RKO (cell line): ENCODE measurements around the gene GABRB1.

Experiments used
- DNase-seq: peaks from one replicate; pipeline ENCODE4 v3.0.0-alpha.2; 2016; ENCODE audit warnings: low spot score

The GABRB1 gene

DNA sequence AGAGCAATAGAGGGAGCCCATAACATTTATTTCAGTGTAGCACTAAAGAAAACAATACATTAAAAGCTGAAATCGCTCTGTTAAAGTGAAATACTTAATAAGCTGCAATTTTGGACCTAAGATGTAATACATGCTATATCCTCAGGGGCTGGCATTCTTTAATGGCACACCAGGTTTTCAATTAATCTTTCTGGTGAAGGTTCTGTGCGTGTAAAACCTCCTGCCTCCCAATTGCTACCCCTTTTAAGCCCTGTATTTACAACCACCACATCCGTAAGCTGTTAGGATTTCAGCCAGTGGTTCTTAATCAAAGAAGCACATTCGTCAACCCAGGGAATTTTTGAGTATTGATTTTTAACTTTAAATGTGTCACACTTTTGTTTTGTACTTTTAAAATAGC lies 439.7 kb downstream of the GABRB1 start:
- no peak for DNase-seq

DNA sequence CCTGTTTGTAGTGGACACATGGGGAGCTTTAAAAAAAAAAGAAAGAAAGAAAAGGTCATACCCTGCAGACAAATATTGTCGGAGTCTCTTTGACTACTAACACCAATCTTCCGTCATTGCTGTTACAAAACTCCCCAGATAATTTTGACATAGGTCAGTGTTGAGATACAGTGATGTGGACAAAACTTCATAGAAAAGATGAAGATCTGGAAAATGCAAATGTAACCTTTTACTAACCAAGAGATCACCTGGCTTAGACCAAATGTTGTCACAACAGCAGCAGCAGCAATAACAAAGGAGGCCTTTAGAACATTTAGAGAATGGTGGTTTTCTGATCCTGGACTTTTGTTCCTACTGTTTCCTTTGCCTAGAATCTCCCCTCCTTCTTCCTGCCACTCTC lies 440.2 kb downstream of the GABRB1 start:
- DNase-seq, result no peak

DNA sequence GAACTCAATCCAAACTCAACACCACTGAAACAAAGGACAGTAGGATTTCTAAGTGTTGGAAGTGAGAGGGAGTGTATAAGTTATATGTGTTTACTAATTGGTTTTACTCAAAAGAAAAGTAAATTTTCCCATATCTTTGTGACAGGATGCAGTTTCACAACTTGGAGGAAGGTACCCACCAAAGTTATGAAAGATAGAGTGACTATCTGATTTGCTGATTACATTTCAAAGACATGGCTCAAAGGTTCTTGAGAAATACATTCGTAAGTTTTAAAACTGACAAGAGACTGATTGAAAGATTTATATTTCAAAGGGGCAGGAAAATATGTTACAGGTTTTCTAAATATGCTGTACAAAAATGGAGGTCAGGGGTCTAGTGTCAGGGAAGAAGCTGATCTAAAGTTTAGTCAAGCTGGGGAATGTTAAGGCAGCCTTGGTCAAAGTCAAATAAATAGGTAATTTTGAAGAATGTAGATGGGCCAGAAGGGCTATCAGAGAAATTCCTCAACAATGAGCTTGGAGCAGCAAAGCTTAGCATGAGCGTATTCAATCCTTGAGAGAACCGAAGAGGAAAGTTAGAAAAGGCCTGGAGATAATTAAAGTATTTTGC lies 441.9 kb downstream of the GABRB1 start:
- DNase-seq, result no peak

GRCh38 chr4:47474799-47475198 lies 443.4 kb downstream of the GABRB1 start:
- no peak for DNase-seq

- DNase-seq, result no peak
Measured at GRCh38 chr4:47475411-47475810, 444.0 kb downstream of the GABRB1 start.
